Astrocyte of the spinal cord (primary cell): Measurements from ENCODE around the gene ATP8B3.

ENCODE experiments used
- DNase-seq: peaks from one replicate; pipeline ENCODE4 v3.0.0; 2011; ENCODE audit warnings: low read depth, low spot score
- H3K4me3 ChIP-seq: 2 replicates; pipeline ENCODE4 v1.5.1; 2011; ENCODE audit warnings: low read depth, mild to moderate bottlenecking, low read length, moderate library complexity
- in situ Hi-C: cut with HindIII; loops from 2 replicates; pipeline ENCODE4 v1.10.0; 2017; ENCODE audit warnings: low sequenced_read_pairs
- TF ChIP-seq, protein P1 (sequence below): IDR thresholded peaks from 2 replicates; pipeline ENCODE4 v1.5.1; 2012; ENCODE audit warnings: low read depth, mild to moderate bottlenecking, low read length, inconsistent platforms

ATP8B3 gene

GRCh38 chr19:1757468-1758230, 54.4 kb downstream of the ATP8B3 start:
- TF ChIP-seq, protein P1, sequence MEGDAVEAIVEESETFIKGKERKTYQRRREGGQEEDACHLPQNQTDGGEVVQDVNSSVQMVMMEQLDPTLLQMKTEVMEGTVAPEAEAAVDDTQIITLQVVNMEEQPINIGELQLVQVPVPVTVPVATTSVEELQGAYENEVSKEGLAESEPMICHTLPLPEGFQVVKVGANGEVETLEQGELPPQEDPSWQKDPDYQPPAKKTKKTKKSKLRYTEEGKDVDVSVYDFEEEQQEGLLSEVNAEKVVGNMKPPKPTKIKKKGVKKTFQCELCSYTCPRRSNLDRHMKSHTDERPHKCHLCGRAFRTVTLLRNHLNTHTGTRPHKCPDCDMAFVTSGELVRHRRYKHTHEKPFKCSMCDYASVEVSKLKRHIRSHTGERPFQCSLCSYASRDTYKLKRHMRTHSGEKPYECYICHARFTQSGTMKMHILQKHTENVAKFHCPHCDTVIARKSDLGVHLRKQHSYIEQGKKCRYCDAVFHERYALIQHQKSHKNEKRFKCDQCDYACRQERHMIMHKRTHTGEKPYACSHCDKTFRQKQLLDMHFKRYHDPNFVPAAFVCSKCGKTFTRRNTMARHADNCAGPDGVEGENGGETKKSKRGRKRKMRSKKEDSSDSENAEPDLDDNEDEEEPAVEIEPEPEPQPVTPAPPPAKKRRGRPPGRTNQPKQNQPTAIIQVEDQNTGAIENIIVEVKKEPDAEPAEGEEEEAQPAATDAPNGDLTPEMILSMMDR = no peak
- H3K4me3 ChIP-seq = no peak overlapping the region
- no peak for DNase-seq
- in situ Hi-C loops = no loop called here

DNA sequence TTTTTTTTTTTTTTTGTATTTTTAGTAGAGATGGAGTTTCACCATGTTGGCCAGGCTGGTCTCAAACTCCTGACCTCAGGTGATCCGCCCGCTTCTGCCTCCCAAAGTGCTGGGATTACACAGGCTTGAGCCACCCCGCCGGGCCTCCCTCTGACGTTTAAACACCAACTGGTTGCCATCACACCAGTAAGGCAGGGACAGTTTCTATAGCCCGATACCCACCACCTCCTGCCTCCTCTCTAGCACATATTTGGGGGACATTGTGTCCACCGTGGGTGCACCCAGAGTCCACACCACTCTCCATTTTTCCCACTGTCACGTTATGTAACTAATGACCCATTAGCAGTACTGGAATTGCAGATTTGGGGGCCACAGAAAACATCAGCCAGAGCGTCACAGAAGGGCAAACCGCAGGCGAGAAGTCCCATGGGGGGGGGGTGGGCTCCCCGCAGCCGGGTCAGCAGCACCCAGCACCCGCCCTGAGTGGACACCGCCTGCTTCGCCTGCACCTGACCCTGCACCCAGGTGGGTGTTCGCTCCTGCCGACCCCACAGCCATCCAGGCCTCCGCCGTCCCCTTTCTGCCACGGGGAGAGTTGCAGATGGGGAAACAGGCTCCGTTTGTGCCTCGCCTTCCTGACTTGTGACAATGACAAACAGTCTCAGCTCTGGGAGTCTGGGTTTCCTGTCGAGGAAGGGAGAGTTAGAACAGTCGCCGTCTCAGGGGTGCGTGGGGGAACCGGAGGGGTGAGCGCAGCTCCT, 55.2 kb downstream of the ATP8B3 start:
- in situ Hi-C loops = no loop called here
- no peak for DNase-seq
- H3K4me3 ChIP-seq = no peak overlapping the region
- TF ChIP-seq, protein P1 = no peak

GRCh38 chr19:1756264-1756663, 55.8 kb downstream of the ATP8B3 start:
- in situ Hi-C loops = no loop called here
- TF ChIP-seq, protein P1 = no peak
- H3K4me3 ChIP-seq = no peak overlapping the region
- DNase-seq = no peak

DNA sequence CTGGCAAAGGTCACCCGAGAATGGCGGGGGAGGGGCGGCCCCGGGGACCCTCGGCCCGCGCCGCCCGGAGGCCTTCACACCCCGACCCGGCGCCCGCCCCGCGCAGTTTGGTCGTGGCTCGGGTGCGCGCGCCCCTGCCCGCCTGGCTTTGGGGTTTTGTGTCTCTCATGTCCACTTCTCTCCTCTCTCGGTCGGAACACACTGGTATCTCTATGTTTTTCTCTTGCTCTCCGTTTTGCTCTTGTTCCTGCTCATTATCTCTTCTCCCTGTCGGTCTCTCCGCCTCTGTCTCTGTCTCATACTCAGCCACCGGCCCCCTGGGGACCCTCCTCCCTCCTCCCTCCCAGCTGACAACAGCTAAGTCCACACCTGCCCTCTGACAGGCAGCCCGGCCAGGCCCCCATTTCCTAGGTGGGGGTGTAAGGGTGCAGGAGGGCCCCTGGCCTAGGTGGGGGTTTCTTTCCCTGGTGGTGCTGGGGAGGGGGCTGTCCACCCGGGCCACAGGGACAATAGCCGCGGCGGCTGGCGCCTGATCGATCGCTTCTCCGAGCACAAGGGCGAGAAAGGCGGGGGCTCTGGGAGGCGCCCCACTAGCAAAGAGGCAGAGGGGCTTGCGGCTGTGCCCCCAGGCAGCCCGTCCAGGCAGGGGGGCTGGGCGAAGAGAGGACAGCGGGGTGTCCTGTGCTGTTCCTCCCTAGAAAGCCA, 56.5 kb downstream of the ATP8B3 start:
- TF ChIP-seq, protein P1 = no peak
- DNase-seq = no peak
- no peak overlapping the region for H3K4me3 ChIP-seq
- in situ Hi-C loops = no loop called here

- H3K4me3 ChIP-seq = no peak overlapping the region
- DNase-seq = no peak
- TF ChIP-seq, protein P1 = no peak
- in situ Hi-C loops = no loop called here
Measured at GRCh38 chr19:1754636-1755466, 57.2 kb downstream of the ATP8B3 start.

GRCh38 chr19:1754018-1754635, 57.9 kb downstream of the ATP8B3 start:
- no peak overlapping the region for H3K4me3 ChIP-seq
- in situ Hi-C loops = no loop called here
- TF ChIP-seq, protein P1 = no peak
- DNase-seq = no peak
